ENCODE results near the gene DCD.

GRCh38 chr12:54608769-54609168 is 39.4 kb downstream of the DCD start:
- TF ChIP-seq POLR2A (IDR thresholded peaks at IDR 0.05): no peak
- TF ChIP-seq CTCF (IDR thresholded peaks at IDR 0.05): no peak

Data from uterus (tissue), 2 donors.